DMS53 treated with DMSO at 0.1 percent for 48 hours (cell line): Measurements from ENCODE around the gene IGSF9.

Source experiments
- DNase-seq: peaks from one replicate; lab custom pipeline; 2025; ENCODE audit not compliant: unreplicated experiment; lab: John Stamatoyannopoulos, UW

Gene IGSF9

DNA sequence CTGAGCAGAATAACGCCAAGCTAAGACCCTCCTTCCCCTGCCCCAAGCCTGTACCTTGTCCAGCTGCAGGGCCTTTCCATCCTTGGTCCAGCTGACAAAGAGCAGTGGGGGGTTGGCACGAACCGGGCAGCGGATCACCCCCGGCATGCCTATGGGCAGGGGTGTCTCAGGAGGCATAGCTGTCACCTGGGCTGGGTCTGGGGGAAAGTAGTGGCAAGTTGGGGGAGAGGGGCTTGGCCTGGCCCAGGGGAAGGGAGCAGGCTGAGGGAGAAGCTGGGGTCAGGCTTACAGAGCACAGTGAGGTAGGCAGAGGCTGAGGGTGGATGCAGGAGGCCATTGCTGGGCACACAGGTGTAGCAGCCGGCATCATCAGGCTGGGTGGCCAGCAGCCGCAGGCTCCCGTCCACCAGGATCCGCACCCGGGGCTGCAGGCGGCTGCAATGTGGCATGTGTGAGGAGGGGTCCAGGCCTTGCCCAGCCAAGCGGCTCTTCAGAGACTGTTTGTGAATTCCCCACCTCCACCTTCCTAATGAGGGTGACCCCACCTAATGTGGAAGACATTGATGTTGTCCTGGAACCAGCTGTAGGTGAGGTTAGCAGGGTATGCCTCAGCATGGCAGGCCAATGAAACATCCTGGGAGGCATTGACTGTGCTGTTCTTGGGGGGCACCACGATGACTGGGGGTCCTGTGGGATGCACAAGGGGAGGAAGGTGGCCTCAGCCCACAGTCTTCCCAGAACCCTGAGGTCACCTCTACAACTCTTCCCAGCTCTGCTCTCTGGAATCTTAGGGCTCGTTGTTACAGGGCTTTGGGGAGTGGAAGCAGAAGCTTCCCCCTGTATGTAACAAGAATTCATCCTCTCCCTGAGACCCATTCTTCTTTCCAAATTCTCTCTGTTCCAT lies 11.0 kb downstream of the IGSF9 start:
- DNase-seq: no peak

DNA sequence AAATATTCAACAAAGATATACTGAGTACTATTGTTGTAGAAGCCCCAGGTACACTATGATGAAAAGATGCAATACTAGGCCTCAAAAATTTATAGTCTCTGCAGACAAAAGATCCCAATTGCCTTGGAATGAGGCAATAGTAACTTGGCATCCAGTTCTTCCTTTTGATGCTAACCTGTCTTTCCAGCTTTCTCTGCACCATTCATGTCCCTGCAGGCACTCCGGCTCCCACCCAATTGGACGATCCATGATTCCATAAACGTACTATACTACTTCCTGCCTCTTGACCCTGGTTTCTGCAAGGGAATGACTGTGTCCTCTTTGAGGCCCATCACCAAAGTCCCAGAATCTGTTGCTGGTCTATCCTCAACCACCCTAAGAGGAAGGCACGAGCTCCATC lies 12.1 kb downstream of the IGSF9 start:
- no peak for DNase-seq

DNA sequence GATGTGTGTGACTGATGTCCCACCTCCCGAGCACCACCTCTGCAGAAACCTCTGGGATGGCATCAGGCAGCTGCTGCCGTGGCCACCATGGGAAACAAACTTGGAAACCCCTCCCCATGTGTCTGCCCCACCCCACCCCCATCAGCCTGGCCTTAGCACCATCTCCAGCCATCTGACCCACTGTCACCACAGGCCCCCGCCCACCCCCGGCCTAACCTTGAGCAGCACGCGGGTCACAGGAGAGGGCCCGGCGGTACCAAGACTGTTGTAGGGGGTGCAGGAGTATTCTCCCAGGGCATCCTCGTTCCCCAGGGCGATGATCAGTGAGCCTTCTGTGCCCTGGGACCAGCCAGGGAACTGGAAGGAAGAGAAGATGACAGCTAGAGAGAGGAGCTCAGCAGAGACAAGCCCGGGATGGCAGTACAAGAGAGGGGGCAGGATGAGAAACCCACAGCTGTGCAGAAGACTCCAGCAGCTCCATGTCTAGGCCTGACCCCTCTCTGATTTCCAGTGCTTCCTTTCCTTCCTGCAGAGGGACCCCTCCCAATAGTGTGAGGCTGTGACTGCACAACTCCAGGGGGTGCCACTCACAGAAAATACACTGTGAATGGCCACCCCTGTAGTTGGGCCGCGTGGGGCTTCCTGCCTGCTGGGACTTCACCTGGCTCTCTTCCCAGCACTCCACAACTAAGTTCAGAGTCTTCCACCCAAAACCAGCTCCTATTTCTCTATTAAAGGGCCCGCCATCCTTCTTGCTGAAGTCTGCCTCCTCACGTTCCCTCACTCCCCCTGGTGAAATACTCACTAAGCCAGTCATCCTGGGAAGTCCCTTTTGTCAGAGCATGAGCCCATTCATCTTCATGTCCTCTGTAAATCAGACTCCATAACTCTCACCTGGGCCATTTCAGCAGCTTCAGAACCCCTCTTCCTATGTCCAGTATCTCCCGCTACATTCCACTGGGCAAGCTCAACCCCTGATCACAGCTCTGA lies 12.8 kb downstream of the IGSF9 start:
- no peak for DNase-seq

DNA sequence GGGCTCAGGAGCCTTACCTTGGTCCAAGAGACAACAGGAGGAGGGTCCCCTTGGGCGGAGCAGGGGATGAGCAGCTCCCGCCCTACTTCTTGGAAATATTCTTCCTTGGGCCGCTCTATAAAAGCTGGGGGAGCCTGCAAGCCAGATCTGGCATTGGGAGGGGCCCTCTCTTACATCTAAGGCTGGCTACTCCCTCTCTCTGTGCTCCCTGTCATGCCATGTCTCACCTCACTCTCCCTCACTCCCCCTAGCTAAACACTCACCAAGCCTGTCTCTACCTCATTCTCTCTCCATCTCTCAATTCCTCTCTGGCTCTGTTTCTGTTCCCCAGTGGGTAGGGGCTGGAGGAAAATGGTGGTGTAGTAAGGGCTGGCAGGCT lies 13.6 kb downstream of the IGSF9 start:
- no peak for DNase-seq

DNA sequence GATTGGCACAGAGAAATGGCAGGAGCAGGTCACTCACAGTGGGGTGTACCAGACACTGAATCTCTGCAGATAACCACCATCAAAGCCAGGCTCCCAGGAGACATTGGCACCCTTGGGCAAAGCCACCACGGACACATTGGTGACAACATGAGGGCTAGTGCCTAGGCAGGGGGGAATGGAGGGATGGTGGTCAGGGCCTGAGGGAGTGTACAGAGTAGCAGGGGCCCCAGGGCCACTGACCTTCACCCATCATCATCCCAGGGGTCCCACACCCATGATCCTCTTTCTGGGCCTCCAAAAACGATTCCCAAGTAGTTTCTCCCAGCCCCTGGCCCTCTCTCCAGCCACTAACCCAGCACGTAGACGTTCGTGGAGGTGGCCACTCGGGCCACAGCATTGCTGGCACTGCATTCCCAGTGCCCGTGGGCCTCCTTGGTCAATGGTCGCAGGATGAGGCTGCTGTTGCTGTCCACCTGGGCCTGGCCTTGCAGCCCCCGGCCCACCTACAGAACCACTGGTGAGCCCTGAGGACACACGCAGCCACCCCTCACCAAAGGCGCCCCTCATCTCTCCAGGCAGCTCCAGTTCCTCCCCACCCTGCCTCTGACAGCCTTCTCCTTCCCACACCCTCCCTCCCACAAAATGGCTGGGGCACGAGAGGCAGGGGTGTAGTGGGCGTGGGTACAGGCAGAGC lies 14.2 kb downstream of the IGSF9 start:
- DNase-seq: no peak

DNA sequence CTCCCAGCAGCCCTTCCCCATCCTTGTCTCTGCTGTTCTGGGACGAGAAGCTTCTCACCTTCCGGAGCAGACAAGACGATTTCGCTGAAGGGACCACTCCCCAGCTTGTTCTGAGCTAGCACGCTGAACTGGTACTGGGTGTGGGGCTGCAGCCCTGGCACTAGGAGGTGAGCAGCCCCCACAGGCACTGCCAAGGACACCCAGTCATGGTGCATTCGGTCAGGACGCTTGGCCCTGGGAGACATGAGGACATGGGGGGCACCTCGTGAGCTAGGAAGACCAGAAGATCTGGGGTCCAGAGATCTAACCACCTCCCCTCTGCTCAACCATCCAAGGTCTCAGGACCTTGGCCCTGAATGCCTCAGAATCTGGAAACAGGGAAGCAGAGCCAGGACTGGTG lies 14.8 kb downstream of the IGSF9 start:
- DNase-seq: no peak

DNA sequence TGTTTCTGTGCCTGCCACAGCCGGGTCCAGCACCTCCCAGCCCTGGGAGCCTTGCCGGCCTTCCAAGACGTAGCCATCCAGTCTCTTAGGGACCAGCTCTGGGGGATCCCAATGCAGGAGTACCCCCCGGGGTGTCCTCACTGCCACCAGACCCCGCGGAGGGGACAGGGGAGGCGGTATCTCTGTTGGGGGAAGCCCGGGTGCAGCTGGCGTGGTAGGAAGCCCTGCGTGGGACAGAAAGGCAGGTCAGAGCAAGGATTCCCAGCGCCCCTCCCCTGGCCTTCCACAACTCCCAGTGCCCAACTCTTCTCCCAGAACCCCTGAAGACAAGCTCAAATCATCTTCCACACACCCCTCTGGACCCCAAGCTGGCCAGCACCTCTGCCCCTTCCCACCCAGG lies 15.2 kb downstream of the IGSF9 start:
- no peak for DNase-seq

DNA sequence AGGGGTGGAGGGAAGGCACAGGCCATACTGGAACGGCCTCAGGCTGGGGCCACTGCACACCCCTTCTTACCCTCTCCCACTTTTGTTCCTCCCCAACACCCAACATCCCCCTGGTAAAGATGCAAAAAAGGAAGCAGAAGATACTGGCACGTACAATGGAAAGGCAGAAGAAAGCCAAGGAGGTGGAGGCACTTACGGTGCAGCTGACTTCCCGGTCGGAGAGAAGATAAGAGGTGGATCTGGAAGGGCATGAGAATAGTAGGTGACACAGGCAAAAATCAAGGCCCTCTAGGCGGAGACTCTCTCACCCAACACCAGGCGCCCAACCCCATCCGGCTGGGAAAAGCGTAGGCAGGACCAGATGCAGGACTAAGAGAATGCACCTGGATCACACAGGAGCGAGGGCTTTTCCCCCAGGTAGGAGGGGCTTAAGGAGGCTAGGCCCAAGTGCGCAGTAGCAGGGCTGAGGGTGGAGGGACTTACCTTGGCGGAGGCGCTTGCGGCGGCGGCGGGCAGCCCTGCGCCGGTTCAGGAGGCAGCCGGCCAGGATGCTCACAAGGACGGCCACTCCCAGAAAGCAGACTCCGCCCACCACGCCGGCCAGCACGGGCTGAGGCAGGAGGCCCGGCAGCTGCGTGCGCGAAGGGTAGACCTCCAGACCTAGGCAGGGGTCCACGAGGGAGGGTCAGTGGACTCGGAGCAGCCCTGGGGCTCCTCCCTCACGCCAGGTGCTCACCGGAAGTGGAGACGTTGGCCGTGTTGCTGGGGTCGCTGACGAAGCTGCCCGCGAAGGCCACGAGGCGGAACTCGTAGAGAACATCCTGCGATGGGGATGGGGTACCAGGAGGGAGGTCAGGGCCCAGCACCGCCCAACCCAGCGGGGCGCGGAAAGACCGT lies 16.0 kb downstream of the IGSF9 start:
- no peak for DNase-seq

DNA sequence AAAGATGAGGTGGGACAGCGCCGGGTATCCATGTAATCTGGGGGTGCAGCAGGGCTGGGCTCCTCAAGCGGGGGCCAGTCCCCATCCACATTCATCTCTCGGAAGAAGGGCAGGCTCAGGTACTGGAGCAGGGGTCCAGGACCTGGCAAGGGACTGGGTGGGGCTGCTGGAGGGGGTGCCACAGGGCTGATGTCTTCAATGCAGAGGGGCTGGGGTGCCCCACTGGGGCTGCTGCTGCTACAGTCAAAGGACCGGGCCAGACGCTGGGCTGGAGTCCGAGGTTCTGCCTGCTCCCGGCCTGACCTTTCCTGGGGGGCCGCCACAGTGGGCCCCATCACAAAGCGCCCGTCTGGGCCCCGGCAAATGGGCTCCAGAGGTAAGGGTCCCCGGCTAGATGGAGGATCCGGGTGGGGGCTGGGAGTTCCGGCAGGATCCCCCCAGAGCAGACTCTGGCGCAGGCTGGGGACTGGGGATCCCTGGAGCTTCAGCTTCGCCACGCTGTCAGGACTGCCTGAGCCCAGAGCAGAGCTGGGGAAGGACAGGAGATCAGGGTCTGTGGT lies 16.8 kb downstream of the IGSF9 start:
- DNase-seq: no peak

DNA sequence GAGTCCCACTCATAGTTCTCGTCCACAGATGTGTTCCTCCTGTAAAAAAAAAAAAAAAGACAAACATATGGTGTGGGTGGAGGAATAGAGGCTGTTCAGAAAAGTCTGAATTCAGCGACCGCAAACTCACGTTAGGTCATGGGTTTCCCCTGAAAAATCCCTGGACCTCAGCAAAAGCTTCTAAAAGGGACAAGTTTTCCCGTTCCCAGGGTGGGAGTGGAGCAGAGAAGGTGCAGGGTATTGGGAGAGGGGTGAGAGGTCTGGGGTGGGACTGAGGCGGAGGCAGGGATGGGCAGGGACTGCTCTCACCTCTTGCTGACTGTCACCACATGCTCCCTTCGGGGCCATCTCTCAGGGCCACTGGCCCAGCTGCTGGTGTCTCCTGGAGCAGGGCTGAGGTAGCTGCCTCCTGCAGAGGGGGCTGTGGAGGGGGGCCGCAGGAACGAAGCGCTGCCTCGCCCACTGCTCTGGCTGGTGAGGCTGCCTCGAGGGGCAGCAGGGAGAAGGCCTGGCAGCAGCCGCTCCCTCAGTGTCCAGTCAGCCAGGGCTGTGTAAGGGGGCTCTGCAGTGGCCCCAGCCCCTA lies 17.5 kb downstream of the IGSF9 start:
- DNase-seq: no peak

DNA sequence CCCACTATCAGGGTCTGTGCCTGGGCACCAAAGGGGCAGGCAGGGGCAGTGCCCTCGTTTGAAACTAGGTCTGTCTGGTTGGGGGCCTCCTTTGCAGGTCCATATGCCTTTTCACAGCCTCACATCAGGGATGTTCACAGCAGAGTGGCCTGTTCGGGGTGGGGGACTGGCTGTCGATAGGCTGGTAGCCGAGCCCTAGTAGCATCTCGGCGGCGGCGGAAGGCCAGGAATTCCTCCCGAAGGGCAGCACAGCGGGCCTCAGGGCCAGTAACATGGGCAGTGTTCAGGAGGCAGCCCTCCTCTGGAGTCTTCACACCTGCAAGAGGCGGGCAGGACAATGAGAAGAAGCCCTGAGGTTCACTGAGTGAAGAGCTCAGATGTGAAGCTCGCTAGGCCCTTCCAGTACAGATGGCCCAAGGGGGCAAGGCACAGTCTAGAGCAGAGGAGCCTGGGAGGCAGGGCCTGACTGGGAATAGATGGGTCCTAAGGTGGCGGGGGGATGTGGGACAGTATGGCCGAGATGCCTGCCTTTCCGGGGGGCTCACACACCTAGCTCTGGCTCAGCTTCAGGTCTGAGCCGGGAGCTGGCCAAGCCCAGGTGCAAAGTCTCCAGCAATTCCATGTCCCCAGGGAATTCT lies 18.1 kb downstream of the IGSF9 start:
- no peak for DNase-seq

DNA sequence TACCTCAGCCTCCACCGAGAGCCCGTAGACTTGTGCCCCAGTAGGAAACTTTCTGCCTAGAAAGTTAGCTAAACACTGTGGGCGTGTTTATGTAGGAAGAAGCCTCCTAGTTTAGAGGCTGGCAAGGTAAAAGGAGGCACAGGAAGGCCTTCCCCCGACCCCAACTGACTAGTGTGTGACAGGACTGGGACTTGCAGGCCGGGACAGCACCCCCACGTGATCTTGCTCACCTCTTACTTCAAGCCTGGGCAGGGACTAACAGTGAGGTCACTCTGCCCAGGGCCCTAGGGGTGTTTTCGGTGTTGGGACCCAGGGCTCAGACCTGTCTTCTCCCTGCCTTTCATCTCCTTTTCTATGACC lies 19.7 kb downstream of the IGSF9 start:
- DNase-seq: no peak

DNA sequence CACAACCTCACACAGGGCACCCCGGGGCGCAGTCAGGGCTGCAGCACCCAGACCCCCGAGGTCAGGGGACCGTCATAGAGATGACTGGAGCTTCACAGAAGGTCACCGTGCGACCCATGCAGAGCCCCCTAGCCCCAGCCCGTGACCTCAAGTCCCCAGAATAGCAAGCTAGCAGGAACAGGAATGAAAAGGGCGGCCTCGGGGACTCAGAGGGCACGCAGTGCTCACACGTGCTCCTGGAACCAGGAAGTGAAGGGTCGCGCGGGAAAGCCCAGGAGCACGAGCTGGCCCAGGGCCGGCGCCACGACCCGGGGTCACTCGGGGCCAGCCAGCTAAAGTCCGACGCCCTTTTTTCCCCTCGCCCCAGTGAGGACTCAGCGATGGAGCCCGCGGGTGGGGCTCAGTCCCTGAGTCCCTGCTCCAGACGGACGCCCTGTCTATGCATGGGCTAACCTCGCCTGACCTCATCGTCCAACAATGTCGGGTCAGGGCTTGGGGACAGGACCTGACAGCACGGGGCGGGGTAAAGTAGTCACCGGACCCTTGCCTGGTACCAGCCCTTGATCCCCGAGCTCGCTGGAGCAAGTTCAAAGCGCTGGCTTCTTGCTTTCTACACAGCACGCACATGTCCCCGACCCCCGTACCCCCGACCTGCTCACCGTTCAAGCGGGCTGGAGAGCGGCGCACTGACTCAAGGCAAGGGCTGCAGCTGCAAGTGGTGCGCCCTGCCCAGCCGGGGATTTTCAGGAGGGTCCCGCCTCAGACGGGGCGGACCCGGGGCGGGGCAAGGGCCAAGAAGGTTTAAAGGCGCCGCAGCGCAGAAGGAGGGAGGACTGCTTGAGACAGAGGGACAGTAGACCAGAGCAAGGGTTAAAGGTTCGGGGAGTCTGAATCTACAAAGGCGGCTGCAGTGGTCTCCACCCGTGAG lies 20.4 kb downstream of the IGSF9 start, which contains the start of gene TAGLN2:
Gene TAGLN2, minus strand, starts transcription at position 717 of the 928 bp plus-strand sequence. CDS start 4,998 bp downstream, outside the sequence.
- peak; percentile 62 for DNase-seq

DNA sequence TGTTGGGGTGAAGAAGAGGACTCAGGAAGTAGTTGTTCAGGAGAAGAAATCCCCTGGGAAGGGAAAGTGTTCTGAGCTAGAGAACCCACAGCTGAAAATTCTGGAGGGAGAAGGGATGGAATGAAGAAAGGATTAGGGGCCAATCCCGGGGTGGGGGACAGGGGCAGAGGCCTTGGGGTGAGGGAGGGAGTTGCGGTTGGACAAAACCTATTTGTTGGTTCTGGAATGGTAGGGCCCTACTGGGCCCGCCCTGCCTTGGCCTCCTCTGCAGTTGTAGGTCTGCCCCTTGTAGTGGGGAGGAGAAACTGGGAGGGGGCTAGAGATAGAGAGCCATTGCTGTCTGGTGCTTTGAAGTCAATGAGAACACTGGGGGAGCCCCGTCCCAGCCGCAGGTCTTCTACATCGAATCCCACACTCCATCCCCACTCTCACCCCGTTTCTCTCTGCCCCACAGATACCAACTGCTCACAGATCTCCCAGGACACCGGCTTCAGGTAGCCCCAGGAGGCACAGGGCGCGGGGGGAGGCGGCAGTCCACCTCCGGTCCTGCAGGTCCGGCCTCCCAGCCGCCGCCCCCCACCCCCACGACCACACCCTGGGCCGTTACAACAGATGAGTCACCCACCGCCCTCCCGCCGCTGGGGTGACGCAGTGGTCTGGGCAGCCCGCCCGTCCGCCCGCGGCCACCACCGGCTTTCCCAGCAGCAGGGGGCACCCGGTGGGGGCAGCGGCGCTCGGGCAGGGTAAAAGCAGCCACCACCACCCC lies 21.2 kb downstream of the IGSF9 start:
- peak; percentile 22 for DNase-seq

DNA sequence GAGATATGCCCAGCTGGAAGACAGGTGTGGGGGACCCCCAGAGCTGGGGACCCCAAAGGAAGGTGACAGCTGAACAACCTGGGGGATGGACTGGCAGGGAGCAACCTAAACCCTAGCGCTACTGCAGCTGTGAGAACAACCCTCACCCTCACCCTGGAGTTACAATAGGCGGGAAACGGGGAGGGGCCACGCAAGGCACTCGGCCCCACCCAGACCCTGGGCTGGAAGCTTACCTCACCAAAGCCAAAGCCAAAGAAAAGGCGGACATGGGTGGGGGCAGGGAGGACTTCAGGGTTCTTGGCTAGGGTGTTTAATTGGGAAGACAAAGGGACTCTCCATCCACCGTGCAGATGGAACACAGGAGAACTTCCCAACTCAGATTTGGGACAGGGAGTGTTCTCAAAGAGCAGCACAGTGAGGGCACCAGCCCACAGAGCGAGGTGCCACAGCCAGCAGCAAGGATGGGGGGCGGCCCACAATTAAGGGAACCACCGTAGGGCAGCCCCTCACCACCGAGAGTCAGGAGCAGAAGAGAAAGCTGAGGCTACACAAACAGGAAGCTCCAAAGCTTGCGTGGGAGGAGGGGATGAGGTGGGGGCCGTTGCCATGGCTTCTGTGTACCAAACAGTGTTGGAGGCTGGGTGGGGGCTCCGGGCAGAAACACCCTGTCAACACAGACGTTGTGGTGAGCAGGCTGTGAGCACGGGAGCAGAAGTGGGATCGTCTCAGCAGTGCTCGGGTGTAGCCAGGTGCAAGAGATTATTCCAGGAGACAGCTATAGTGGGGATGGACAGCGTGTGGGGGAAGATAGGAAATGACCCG lies 22.0 kb downstream of the IGSF9 start:
- DNase-seq: no peak

DNA sequence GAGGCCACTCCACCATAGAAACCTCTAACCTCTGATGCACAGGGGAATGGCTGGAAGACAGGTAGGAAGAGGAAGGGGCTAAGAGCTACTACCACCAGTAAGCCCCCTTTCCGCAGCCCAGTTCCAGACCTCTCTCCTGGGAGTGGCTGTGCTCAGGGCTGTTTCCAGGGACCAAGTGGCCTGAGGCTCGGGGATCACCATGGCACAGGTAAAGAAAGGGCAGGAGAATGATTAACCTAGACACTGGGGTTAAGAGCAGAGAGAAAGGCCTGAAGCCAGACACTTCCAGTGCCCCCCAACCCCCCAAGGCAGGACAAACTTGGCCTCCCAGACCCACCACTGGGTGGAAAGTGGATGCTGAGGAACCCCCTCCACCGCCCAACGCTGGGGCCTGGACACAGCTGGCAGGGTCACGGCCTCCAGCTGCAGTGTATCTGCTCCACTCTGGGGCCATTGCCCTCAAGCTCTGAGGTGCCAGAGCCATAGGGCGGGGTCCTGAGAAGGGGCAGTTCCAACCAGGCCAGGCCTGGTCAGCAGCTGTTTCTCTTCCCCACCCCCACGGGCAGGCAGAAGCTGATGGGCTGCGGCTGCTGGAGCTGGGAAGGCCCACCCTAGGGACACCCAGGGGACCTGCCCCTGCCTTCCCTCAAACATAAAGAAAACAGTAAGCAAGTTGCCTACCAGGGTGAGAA lies 22.8 kb downstream of the IGSF9 start:
- DNase-seq: no peak
